CD4-positive, alpha-beta T cell treated with Interleukin-6 for 4 hours (primary cell): ENCODE data around the gene ADRB2.
"Not testable (repeated sequence)": the region's sequence is repeated elsewhere in the genome, so short reads cannot be mapped to it uniquely, and the experiment has no call there.

ENCODE experiments used
- DNase-seq: peaks from one replicate; pipeline ENCODE4 v3.0.0-alpha.2; 2020; ENCODE audit warnings: mixed read lengths

The ADRB2 gene

GRCh38 chr5:148826053-148826738, at the start of gene ADRB2:
Gene ADRB2, plus strand, starts transcription at chr5:148826611. Its CDS starts 221 bp downstream, at chr5:148826832.
- DNase-seq, result peak; percentile 90

DNA sequence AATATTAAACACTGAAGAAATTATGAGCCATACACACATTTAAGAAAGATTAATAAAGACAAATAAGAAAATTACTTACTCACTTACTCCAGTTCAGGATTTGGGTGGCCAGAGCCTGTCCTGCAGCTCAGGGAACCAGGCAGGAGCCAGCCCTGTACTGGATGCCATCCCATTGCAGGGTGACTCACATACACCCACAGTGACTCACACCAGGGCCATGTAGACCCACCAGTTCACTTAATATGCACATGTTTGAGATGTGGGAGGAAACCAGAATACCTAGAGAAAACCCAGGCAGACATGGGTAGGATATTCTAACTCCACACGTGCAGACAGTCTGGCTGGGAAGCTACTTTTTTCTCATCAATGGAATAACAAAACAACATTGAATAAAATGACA, 49.6 kb upstream of the ADRB2 start:
- no peak for DNase-seq

- no peak for DNase-seq
These were observed 47.5 kb upstream of the ADRB2 start for GRCh38 chr5:148778882-148779281.

- no peak for DNase-seq
These were observed 45.7 kb upstream of the ADRB2 start for GRCh38 chr5:148780711-148781110.

GRCh38 chr5:148781766-148782165, 44.6 kb upstream of the ADRB2 start:
- DNase-seq, result no peak

GRCh38 chr5:148785223-148785622, 41.2 kb upstream of the ADRB2 start:
- no peak for DNase-seq

DNA sequence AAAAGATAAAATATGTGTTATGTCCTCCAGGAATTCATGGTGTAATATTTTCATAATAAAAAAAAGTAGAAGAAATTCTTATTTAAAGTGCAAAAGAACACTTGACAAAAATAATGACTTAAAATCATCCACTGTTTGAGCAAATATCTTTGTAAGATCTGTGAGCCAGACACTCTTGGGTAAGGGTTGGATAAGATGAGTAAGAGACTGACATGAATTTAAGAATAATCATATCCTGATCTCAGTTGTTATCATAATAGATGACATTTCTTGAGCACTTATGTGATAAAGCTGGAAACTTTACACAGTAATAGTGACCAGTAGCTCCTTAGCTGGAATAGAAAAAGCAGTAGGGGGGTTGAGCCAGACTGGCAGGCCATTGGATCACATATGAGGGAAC, 40.0 kb upstream of the ADRB2 start:
- no peak for DNase-seq

DNA sequence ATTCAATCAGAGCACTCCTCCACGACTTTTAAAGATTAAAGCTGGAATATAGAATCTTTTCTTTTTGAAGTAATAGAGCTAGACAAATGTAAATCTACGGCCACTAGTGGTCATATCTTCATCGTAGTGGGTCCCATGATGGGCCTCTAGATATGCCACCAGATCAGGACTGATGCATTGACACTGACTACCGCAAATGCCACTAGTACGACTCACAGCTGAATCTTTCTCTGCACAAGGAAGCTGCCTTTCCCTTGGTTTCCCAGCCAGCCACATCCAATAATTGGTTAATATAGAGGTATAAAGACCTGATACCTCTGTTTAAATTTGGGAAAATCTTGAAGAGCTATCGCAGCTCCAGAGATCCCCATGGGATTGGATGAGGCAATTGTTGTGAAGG, 37.8 kb upstream of the ADRB2 start:
- no peak for DNase-seq

DNA sequence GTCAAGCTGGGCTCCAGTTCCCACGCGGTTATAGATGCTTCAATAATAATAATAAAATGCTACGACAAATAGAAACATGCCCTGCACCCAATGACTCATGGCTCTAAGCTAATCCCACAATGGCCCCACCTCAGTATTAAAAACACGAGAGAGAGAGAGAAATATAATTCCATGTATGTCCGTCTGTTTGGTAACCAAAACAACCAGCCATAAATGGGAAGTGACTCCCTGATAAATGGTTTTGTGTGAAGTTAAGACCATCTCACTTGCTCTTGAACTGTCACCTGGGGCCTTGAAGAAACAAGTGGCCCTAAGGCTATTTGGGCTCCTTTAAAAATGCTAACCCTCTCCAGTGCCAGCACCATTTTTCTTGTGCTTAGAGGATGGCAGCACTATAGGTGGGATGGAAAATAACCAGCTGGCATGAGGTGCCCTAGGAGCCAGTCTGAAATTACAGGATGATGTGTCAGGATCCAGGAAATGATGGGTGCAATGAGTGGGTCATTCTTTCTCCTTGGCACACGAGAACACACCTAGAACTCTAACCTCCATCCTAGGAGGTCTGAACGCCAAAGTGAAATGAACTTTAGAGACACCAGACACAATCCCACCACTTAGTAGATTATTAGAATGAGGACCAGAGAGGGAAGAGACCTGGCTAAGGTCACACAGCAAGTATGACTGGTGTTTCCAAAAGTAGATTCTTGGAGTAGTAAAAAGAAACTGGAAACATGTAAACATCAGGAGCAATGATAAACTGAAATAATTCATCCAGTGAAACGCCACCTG, 35.7 kb upstream of the ADRB2 start:
- DNase-seq, result no peak

- no peak for DNase-seq
These were observed 35.1 kb upstream of the ADRB2 start for GRCh38 chr5:148791334-148791667.

GRCh38 chr5:148791696-148792095, 34.7 kb upstream of the ADRB2 start:
- DNase-seq, result no peak

DNA sequence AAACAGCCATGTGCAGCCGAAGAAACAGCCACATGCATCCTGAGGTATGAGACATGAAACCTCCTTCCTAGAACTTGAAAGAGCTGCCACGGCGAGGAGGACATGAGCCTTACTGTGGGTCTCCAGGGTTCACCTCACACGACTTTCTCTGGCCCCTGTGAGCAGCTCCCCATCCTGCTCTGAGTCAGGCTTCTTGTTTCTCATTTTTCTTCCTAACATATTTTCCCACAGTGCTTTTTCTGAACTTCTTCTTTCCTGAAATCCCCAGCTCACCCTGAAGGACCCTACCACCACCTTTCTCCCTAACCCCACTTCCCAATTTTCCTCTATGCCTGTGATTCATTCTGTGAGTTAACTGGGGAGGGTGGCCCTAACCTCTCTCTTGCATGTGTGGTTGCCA, 33.7 kb upstream of the ADRB2 start:
- DNase-seq, result no peak

GRCh38 chr5:148793261-148793660, 33.1 kb upstream of the ADRB2 start:
- no peak for DNase-seq

- no peak for DNase-seq
These were observed 32.1 kb upstream of the ADRB2 start for GRCh38 chr5:148794275-148794674.

GRCh38 chr5:148794729-148795561, 31.5 kb upstream of the ADRB2 start:
- DNase-seq, result no peak

DNA sequence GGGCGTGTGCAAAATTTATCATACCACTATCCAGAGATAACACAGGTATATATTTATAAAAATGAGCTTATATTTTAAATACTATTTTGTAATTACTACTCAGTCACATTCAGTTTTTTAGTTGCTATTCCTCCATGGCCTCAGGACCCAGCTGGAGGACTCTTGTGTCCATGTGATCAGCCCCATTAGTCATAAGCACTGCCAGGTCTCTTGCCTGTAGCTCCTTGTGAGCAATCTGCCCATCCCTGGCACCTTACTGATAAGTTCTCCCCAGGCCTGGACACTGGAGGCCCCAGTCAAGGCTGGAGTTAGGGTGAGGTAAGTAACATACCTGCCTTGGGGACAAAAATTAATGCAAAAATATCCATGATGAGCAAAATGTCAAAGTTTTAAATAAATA, 29.5 kb upstream of the ADRB2 start:
- DNase-seq, result no peak

GRCh38 chr5:148798786-148799185, 27.6 kb upstream of the ADRB2 start:
- DNase-seq, result no peak

DNA sequence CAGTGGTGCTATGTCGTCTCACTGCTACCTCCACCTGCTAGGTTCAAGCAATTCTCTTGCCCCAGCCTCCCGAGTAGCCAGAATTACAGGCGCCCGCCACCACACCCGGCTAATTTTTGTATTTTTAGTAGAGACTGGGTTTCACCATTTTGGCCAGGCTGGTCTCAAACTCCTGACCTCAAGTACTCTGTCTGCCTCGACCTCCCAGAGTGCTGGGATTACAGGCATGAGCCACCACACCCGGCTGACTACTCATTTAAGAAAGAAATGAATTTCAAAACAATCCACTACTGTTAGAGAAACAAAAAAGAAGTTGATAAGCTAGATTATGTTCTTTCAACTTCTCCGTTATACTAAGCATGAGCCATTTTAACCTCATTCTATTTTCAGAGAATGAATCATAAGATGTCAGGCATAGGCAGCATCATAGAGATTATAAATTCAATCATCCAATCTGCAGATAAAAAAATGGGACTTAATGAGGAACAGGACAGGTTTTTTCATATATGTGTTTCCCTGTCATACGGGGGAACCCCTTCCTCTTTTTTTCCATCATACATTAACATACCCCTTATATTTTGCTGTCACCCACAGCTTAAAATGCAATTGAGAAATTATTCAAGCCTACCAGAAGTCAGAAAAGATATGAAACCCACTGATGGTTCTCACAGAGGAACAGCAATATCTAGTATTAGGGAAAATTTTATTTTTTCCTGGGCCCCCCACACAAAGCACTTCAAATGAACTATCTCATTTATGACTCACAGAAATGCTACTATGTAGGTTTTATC, 26.5 kb upstream of the ADRB2 start:
- no peak for DNase-seq

- DNase-seq, result no peak
These were observed 24.6 kb upstream of the ADRB2 start for GRCh38 chr5:148801682-148802276.

GRCh38 chr5:148803451-148803850, 23.0 kb upstream of the ADRB2 start:
- DNase-seq, result not testable (repeated sequence)

GRCh38 chr5:148804393-148804792, 22.0 kb upstream of the ADRB2 start:
- DNase-seq, result no peak
